Loucy (cell line): ENCODE measurements around the gene LPP.

Experiments used
- H2AFZ ChIP-seq: fragments of 200-600 bp; sonication (generic); 2 replicates; pipeline ENCODE4 v1.6.0; 2016; ENCODE audit warnings: antibody characterized with exemption, mild to moderate bottlenecking, low read length, moderate library complexity
- H3F3A ChIP-seq: fragments of 200-600 bp; 2 replicates; pipeline ENCODE4 v1.6.0; 2016; ENCODE audit warnings: antibody characterized with exemption, low read depth, mild to moderate bottlenecking
- H3K27me3 ChIP-seq: fragments of 200-600 bp; sonication (generic); 2 replicates; pipeline ENCODE4 v1.6.1; 2014; ENCODE audit warnings: low read length, mild to moderate bottlenecking; ENCODE audit not compliant: insufficient read depth, poor library complexity, severe bottlenecking
- H3K36me3 ChIP-seq: fragments of 200-600 bp; sonication (generic); 2 replicates; pipeline ENCODE4 v1.6.1; 2016; ENCODE audit warnings: low read length; ENCODE audit not compliant: insufficient read depth
- H3K4me1 ChIP-seq: fragments of 200-600 bp; sonication (generic); 2 replicates; pipeline ENCODE4 v1.5.1; 2014; ENCODE audit warnings: low read length, mild to moderate bottlenecking; ENCODE audit not compliant: insufficient read depth, poor library complexity, severe bottlenecking
- H3K4me2 ChIP-seq: fragments of 200-600 bp; sonication (generic); 2 replicates; pipeline ENCODE4 v1.6.0; 2014; ENCODE audit warnings: antibody characterized with exemption, low read length, low read depth, mild to moderate bottlenecking; ENCODE audit not compliant: poor library complexity, severe bottlenecking
- H3K4me3 ChIP-seq: fragments of 200-600 bp; sonication (generic); 2 replicates; pipeline ENCODE4 v1.5.1; 2014; ENCODE audit warnings: low read length, mild to moderate bottlenecking, mixed read lengths; ENCODE audit not compliant: poor library complexity, severe bottlenecking
- H3K79me2 ChIP-seq: fragments of 200-600 bp; sonication (generic); 2 replicates; pipeline ENCODE4 v1.6.1; 2014; ENCODE audit warnings: low read length; ENCODE audit not compliant: insufficient read depth
- H3K9ac ChIP-seq: fragments of 200-600 bp; sonication (generic); 2 replicates; pipeline ENCODE4 v1.6.0; 2014; ENCODE audit warnings: mild to moderate bottlenecking, low read depth, low read length, moderate library complexity; ENCODE audit not compliant: poor library complexity, severe bottlenecking
- H3K9me2 ChIP-seq: fragments of 200-600 bp; sonication (generic); replicated peaks from 2 replicates; pipeline ENCODE4 v1.6.1; 2016; ENCODE audit warnings: low read depth, low read length, mixed read lengths
- H3K9me3 ChIP-seq: fragments of 200-600 bp; sonication (generic); 2 replicates; pipeline ENCODE4 v1.6.1; 2014; ENCODE audit warnings: mild to moderate bottlenecking, antibody characterized with exemption, low read length, low read depth; ENCODE audit not compliant: insufficient read depth
- H4K20me1 ChIP-seq: fragments of 200-600 bp; sonication (generic); 2 replicates; pipeline ENCODE4 v1.6.0; 2014; ENCODE audit warnings: antibody characterized with exemption, low read length, mild to moderate bottlenecking; ENCODE audit not compliant: insufficient read depth, poor library complexity, severe bottlenecking
- EZH2phosphoT487 ChIP-seq: fragments of 200-600 bp; IDR thresholded peaks from 2 replicates; pipeline ENCODE4 v1.6.1; 2018; ENCODE audit warnings: antibody characterized with exemption, mild to moderate bottlenecking, moderate library complexity, borderline replicate concordance
- TF ChIP-seq, protein P1 (sequence below): fragments of 200-600 bp; sonication (generic); conservative IDR thresholded peaks from 2 replicates; pipeline ENCODE4 v1.5.1; 2014; ENCODE audit warnings: mild to moderate bottlenecking, antibody characterized with exemption, low read length

Gene LPP

GRCh38 chr3:188217011-188217463, 63.1 kb downstream of the LPP start:
- Histone ChIP-seq H4K20me1 (peaks cover 3% of the 10 kb centered on the region), H3K9me3 (no peaks in the 10 kb centered on the region), H3K9me2 (no peaks in the 10 kb centered on the region), H3K79me2 (peaks cover 23% of the 10 kb centered on the region; the same call in 1 of the 2 replicates), H3K27me3 (no peaks in the 10 kb centered on the region), H2AFZ (no peak overlapping the region), H3K36me3 (no peaks in the 10 kb centered on the region), H3K4me2 (no peak overlapping the region), H3K4me1 (peaks cover 23% of the 10 kb centered on the region), H3K4me3 (no peak overlapping the region), H3K9ac (no peak overlapping the region), H3F3A (no peaks in the 10 kb centered on the region)
- no peak for TF ChIP-seq EZH2phosphoT487
- TF ChIP-seq, protein P1, sequence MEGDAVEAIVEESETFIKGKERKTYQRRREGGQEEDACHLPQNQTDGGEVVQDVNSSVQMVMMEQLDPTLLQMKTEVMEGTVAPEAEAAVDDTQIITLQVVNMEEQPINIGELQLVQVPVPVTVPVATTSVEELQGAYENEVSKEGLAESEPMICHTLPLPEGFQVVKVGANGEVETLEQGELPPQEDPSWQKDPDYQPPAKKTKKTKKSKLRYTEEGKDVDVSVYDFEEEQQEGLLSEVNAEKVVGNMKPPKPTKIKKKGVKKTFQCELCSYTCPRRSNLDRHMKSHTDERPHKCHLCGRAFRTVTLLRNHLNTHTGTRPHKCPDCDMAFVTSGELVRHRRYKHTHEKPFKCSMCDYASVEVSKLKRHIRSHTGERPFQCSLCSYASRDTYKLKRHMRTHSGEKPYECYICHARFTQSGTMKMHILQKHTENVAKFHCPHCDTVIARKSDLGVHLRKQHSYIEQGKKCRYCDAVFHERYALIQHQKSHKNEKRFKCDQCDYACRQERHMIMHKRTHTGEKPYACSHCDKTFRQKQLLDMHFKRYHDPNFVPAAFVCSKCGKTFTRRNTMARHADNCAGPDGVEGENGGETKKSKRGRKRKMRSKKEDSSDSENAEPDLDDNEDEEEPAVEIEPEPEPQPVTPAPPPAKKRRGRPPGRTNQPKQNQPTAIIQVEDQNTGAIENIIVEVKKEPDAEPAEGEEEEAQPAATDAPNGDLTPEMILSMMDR: peak; percentile 21

DNA sequence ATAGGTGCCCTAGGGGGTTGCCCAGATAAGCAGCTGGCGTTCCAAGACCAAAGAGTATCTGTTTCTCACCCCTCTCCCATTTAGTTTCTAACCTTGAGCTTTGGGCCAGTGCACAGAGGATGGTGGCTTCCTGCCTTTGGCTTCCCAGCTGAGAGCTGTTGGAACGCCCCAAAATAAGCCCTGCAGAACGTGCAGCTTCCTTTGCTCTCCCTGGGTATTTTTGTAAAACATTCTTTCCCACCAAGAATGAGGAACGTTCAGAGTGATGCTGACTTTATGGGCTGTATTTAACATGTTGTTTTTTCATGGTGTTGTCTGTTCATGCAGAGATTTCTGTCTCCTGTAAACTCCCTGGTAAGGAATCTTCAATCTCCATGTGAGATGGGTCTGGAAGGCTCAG, 63.8 kb downstream of the LPP start:
- Histone ChIP-seq H3K4me2 (no peak overlapping the region), H4K20me1 (peaks cover 3% of the 10 kb centered on the region), H3K4me3 (no peak overlapping the region), H3K9me3 (no peaks in the 10 kb centered on the region), H3K9ac (no peak overlapping the region), H2AFZ (no peak overlapping the region), H3K9me2 (no peaks in the 10 kb centered on the region), H3K36me3 (no peaks in the 10 kb centered on the region), H3K27me3 (no peaks in the 10 kb centered on the region), H3K4me1 (peaks cover 25% of the 10 kb centered on the region), H3F3A (no peaks in the 10 kb centered on the region), H3K79me2 (peaks cover 23% of the 10 kb centered on the region; the same call in 1 of the 2 replicates)
- no peak for TF ChIP-seq EZH2phosphoT487
- TF ChIP-seq, protein P1: no peak

GRCh38 chr3:188218603-188219002, 64.6 kb downstream of the LPP start:
- Histone ChIP-seq H3K9me2 (no peaks in the 10 kb centered on the region), H3K9ac (no peak overlapping the region), H2AFZ (no peak overlapping the region), H3K79me2 (peaks cover 24% of the 10 kb centered on the region; the same call in 1 of the 2 replicates), H3K27me3 (no peaks in the 10 kb centered on the region), H4K20me1 (peaks cover 3% of the 10 kb centered on the region), H3K4me2 (no peak overlapping the region), H3K4me3 (no peak overlapping the region), H3F3A (no peaks in the 10 kb centered on the region), H3K36me3 (no peaks in the 10 kb centered on the region), H3K4me1 (peaks cover 24% of the 10 kb centered on the region), H3K9me3 (no peaks in the 10 kb centered on the region)
- TF ChIP-seq, protein P1: no peak
- no peak for TF ChIP-seq EZH2phosphoT487
